ENCODE measurements around the gene CAMK4.

CAMK4 gene

GRCh38 chr5:111227801-111228200, 3.6 kb downstream of the CAMK4 start:
- no peak overlapping the region for H3K27ac ChIP-seq
- TF ChIP-seq CTCF (IDR thresholded peaks at IDR 0.05): no peak

GRCh38 chr5:111228520-111229220, 4.5 kb downstream of the CAMK4 start:
- no peak overlapping the region for H3K4me3 ChIP-seq (ENCODE audit: low read depth, low read length)
- no peak overlapping the region for H3K9ac ChIP-seq
- no peaks in the 10 kb centered on the region for H3K36me3 ChIP-seq (ENCODE audit: control insufficient read depth, insufficient read depth, low read length)
- peaks cover 3% of the 10 kb centered on the region for H3K4me1 ChIP-seq
- H3K27ac ChIP-seq: no peak overlapping the region
- no peaks in the 10 kb centered on the region for H3K79me2 ChIP-seq
- H3K4me2 ChIP-seq (ENCODE audit: low read length): no peak overlapping the region
- H2AFZ ChIP-seq: no peak overlapping the region
- no peak for TF ChIP-seq CTCF (IDR thresholded peaks at IDR 0.05)
- no peaks in the 10 kb centered on the region for H3K27me3 ChIP-seq (ENCODE audit: control insufficient read depth, insufficient read depth, low read length)
- no peaks in the 10 kb centered on the region for H3K9me3 ChIP-seq (ENCODE audit: control insufficient read depth, low read length)

More at GRCh38 chr5:111227801-111228200, 3.6 kb downstream of the CAMK4 start:
- Histone ChIP-seq H3K9ac (no peak overlapping the region), H3K9me3 (ENCODE audit: control insufficient read depth, low read length) (no peaks in the 10 kb centered on the region), H3K4me3 (ENCODE audit: low read depth, low read length) (no peak overlapping the region), H3K4me1 (peaks cover 3% of the 10 kb centered on the region), H3K79me2 (no peaks in the 10 kb centered on the region), H3K27me3 (ENCODE audit: control insufficient read depth, insufficient read depth, low read length) (no peaks in the 10 kb centered on the region), H2AFZ (no peak overlapping the region), H3K4me2 (ENCODE audit: low read length) (no peak overlapping the region), H3K36me3 (ENCODE audit: control insufficient read depth, insufficient read depth, low read length) (no peaks in the 10 kb centered on the region)

GRCh38 chr5:111229221-111229835, 5.1 kb downstream of the CAMK4 start:
- no peaks in the 10 kb centered on the region for H3K9me3 ChIP-seq (ENCODE audit: control insufficient read depth, low read length)
- H3K79me2 ChIP-seq: no peaks in the 10 kb centered on the region
- no peak overlapping the region for H2AFZ ChIP-seq
- H3K4me2 ChIP-seq (ENCODE audit: low read length): no peak overlapping the region
- no peaks in the 10 kb centered on the region for H3K27me3 ChIP-seq (ENCODE audit: control insufficient read depth, insufficient read depth, low read length)
- peaks cover 3% of the 10 kb centered on the region for H3K4me1 ChIP-seq
- H3K36me3 ChIP-seq (ENCODE audit: control insufficient read depth, insufficient read depth, low read length): no peaks in the 10 kb centered on the region
- no peak overlapping the region for H3K4me3 ChIP-seq (ENCODE audit: low read depth, low read length)
- no peak overlapping the region for H3K27ac ChIP-seq
- no peak overlapping the region for H3K9ac ChIP-seq
- no peak for TF ChIP-seq CTCF (IDR thresholded peaks at IDR 0.05)

GRCh38 chr5:111229871-111230810, 6.0 kb downstream of the CAMK4 start:
- H3K4me2 ChIP-seq (ENCODE audit: low read length): no peak overlapping the region
- H3K27me3 ChIP-seq (ENCODE audit: control insufficient read depth, insufficient read depth, low read length): no peaks in the 10 kb centered on the region
- H3K4me3 ChIP-seq (ENCODE audit: low read depth, low read length): no peak overlapping the region
- H3K9me3 ChIP-seq (ENCODE audit: control insufficient read depth, low read length): no peaks in the 10 kb centered on the region
- TF ChIP-seq CTCF (IDR thresholded peaks at IDR 0.05): no peak
- no peaks in the 10 kb centered on the region for H3K4me1 ChIP-seq
- H3K9ac ChIP-seq: no peak overlapping the region
- H2AFZ ChIP-seq: no peak overlapping the region
- no peak overlapping the region for H3K27ac ChIP-seq
- no peaks in the 10 kb centered on the region for H3K79me2 ChIP-seq
- no peaks in the 10 kb centered on the region for H3K36me3 ChIP-seq (ENCODE audit: control insufficient read depth, insufficient read depth, low read length)
